T-helper 1 cell treated with Interleukin-12 subunit alpha and Interleukin-12 subunit beta and Interleukin-4 antibody, amounts not matched to agents 30 ng/mL and 1 ng/mL, for 36 hours (primary cell): ENCODE measurements around the gene CALCOCO2. TPM values are rescaled to one million over a fixed set of nuclear protein-coding genes. Genes with fewer than 3 reads are reported as not detected.

Source experiments
- intact Hi-C: fragments of 100-400 bp; cut with micrococcal nuclease; formaldehyde crosslinking; loops from one replicate; pipeline ENCODE4 v1.15.1; 2024
- total RNA-seq: library from RNA; stranded (reverse); gene quantifications from 2 replicates; pipeline ENCODE4 v1.2.3, GENCODE V29; 2022

Gene CALCOCO2
- total RNA-seq, 1 donor from 2014 or later = 158 TPM

- intact Hi-C loops = loop anchor here (1.0 to 5.0 kb wide), 8 partner anchors 7 to 1012 kb away; partner anchors contain the start of genes ATP5MC1, CALCOCO2, NFE2L1 and SNF8
Observed at GRCh38 chr17:48908853-48909394, 78.1 kb downstream of the CALCOCO2 start.

- intact Hi-C loops = loop anchor here (1.0 to 5.0 kb wide), 6 partner anchors 35 to 1012 kb away; partner anchors contain the start of genes CALCOCO2, NFE2L1, SNF8 and SP2
Observed at GRCh38 chr17:48909783-48910182, 78.9 kb downstream of the CALCOCO2 start.

- intact Hi-C loops = no loop called here
Observed at GRCh38 chr17:48910370-48910769, 79.5 kb downstream of the CALCOCO2 start.

GRCh38 chr17:48912476-48912875, 81.6 kb downstream of the CALCOCO2 start:
- intact Hi-C loops = no loop called here

Other genes with a start within 250 kb of the CALCOCO2 start
- gene HOXB3, start 240.8 kb upstream of the CALCOCO2 start, total RNA-seq = 10.3 and 12.8 TPM in 2 replicates
- gene HOXB5, start 237.3 kb upstream of the CALCOCO2 start, total RNA-seq = 0.37 and 0.56 TPM in 2 replicates
- 0.20 and 0.25 TPM in 2 replicates for gene HOXB6, start 226.0 kb upstream of the CALCOCO2 start, total RNA-seq
- 0.66 and 1.1 TPM in 2 replicates for gene HOXB7, start 220.0 kb upstream of the CALCOCO2 start, total RNA-seq
- gene HOXB8, start 215.7 kb upstream of the CALCOCO2 start, total RNA-seq = not detected in 2 replicates
- 0.10 and 0.15 TPM in 2 replicates for gene HOXB9, start 204.7 kb upstream of the CALCOCO2 start, total RNA-seq
- not detected in 2 replicates for gene PRAC1, start 108.5 kb upstream of the CALCOCO2 start, total RNA-seq
- gene PRAC2, start 107.8 kb upstream of the CALCOCO2 start, total RNA-seq = not detected in 2 replicates
- not detected in 2 replicates for gene HOXB13, start 102.3 kb upstream of the CALCOCO2 start, total RNA-seq
- not detected in 2 replicates for gene TTLL6, start 13.8 kb upstream of the CALCOCO2 start, total RNA-seq
- 89.3 and 101 TPM in 2 replicates for gene ATP5MC1, start 61.8 kb downstream of the CALCOCO2 start, total RNA-seq
- 104 and 108 TPM in 2 replicates for gene UBE2Z, start 77.4 kb downstream of the CALCOCO2 start, total RNA-seq
- 140 and 147 TPM in 2 replicates for gene SNF8, start 113.8 kb downstream of the CALCOCO2 start, total RNA-seq
- gene GIP, start 137.6 kb downstream of the CALCOCO2 start, total RNA-seq = not detected in 2 replicates
- 0.02 and 0.10 TPM in 2 replicates for gene IGF2BP1, start 166.3 kb downstream of the CALCOCO2 start, total RNA-seq